Calu3 (cell line): ENCODE measurements around the gene PPP2R5B. TPM values are rescaled to one million over a fixed set of nuclear protein-coding genes. Genes with fewer than 3 reads are reported as not detected.
"Not testable (repeated sequence)": the region's sequence is repeated elsewhere in the genome, so short reads cannot be mapped to it uniquely, and the experiment has no call there.

ENCODE experiments used
- BruUV-seq: library from RNA; stranded (reverse); fragments of 400-500 nt; replicated peaks from 2 replicates; lab custom pipeline; 2021; lab: Mats Ljungman, UMichigan
- CTCF ChIA-PET: fragments of 300-600 bp; sonication (Branson Sonifier 250); formaldehyde crosslinking; loops from one replicate; lab custom pipeline; 2022; ENCODE audit warnings: antibody characterized with exemption; lab: Charles Lee
- DNase-seq: peaks from one replicate; pipeline ENCODE4 v3.0.0; 2022
- H3K27ac Mint-ChIP-seq: one replicate; pipeline ENCODE4 v1.8.0; 2022; ENCODE audit warnings: mixed read lengths; ENCODE audit not compliant: unreplicated experiment
- H3K27me3 Mint-ChIP-seq: one replicate; pipeline ENCODE4 v1.8.0; 2022; ENCODE audit warnings: mixed read lengths; ENCODE audit not compliant: unreplicated experiment
- H3K36me3 Mint-ChIP-seq: one replicate; pipeline ENCODE4 v1.8.0; 2022; ENCODE audit warnings: mild to moderate bottlenecking, moderate library complexity, mixed read lengths; ENCODE audit not compliant: insufficient read depth, unreplicated experiment
- H3K4me1 Mint-ChIP-seq: one replicate; pipeline ENCODE4 v1.8.0; 2022; ENCODE audit warnings: mild to moderate bottlenecking, low read depth, mixed read lengths; ENCODE audit not compliant: unreplicated experiment
- H3K4me3 Mint-ChIP-seq: one replicate; pipeline ENCODE4 v1.8.0; 2022; ENCODE audit warnings: mild to moderate bottlenecking, low read depth, moderate library complexity, mixed read lengths; ENCODE audit not compliant: unreplicated experiment
- H3K9me3 Mint-ChIP-seq: one replicate; pipeline ENCODE4 v1.8.0; 2022; ENCODE audit warnings: low read depth, mixed read lengths; ENCODE audit not compliant: unreplicated experiment
- CTCF ChIP-seq: fragments of 200-600 bp; IDR thresholded peaks from one replicate; pipeline ENCODE4 v1.8.0; 2022; ENCODE audit warnings: antibody characterized with exemption; ENCODE audit not compliant: unreplicated experiment
- intact Hi-C: fragments of 100-400 bp; cut with micrococcal nuclease; formaldehyde crosslinking; loops from one replicate; pipeline ENCODE4 v1.10.0; 2022; ENCODE audit not compliant: unreplicated experiment
- microRNA-seq: library from miRNA; unstranded; fragments of <30 nt; microRNA quantifications from one replicate; pipeline ENCODE4 v1.2.0, GENCODE V29; 2022
- total RNA-seq: library from RNA; stranded (reverse); gene quantifications from 2 replicates; pipeline ENCODE4 v1.2.3, GENCODE V29; 2022

PPP2R5B gene
- total RNA-seq, 1 experiment from 2014 or later = 12.2 TPM

DNA sequence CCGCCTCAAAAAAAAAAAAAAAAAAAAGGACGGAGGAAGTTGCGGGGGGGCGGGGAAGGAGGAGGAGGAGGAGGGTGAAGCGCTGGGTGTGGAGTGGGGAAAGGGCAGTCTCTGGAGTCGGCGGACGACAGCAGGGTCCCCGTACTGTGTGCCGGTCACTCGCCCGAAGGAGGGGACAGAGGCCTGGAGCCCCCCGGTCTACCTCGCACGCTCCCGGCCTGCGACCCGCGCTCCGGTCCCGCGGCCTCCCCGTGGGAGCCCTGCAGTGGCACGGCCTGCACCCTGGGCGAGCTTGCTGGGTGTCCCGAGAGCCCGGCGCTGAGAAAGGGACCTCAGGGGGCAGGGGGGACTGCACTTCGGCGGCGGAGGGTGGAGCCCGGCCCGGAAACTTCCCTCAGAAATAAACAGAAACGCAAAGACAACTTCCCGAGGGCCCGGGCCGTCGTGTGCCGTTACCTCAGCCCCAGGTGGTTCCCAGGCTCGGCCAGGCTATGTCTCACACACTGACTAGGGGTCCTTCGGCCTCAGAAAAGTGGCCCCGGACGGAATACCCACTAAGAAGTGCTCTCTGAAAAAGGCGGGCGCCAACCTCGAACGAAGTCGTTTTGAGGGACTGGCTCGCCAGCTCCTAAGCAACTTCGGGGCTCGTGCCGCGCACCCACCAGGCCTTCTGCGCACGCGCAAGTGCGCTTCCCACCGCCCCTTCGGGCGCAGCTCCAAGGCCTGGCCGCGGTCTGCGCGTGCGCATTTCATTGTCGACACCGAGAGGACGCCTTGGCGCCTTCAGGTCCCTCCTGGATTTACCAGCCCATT, 47.1 kb downstream of the PPP2R5B start, which contains the start of gene MAJIN:
Gene MAJIN (minus strand): TSS at position 688 of the 813 bp plus-strand sequence. CDS start 12,703 bp downstream, outside the sequence.
- no peaks in the 10 kb centered on the region for H3K9me3 Mint-ChIP-seq
- intact Hi-C loops = no loop called here
- no peak for TF ChIP-seq CTCF
- no TSS peak for BruUV-seq
- H3K4me1 Mint-ChIP-seq = peaks cover 15% of the 10 kb centered on the region
- no peaks in the 10 kb centered on the region for H3K27me3 Mint-ChIP-seq
- H3K27ac Mint-ChIP-seq = peak within 1 kb of the TSS; percentile 68
- DNase-seq = peak; percentile 62
- H3K4me3 Mint-ChIP-seq = peak within 1 kb of the TSS; percentile 3
- CTCF ChIA-PET = interaction anchor here (0.7 to 1.9 kb wide), 3 partner anchors 13 to 125 kb away, joined by 3 to 4 read pairs (median 3); partner anchors contain the start of gene BATF2
- peaks cover 15% of the 10 kb centered on the region for H3K36me3 Mint-ChIP-seq

DNA sequence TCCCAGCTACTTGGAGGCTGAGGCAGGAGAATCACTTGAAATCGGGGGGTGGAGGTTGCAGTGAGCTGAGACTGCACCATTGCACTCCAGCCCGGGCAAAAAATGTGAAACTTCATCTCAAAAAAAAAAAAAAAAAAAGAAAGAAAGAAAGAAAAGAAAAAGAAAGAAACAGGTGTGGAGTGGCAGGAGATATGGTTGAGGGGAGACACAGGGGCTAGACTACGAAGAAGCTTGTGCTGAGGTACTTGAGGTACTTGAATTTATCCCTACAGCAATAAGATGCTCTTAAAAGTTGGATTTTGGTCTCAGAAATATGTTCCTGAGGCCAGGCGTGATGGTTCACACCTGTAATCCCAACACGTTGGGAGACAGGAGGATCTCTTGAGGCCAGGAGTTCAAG, 49.6 kb downstream of the PPP2R5B start:
- no peak for TF ChIP-seq CTCF
- Mint-ChIP-seq H3K27ac (no peak overlapping the region), H3K4me3 (no peak overlapping the region), H3K36me3 (peaks cover 12% of the 10 kb centered on the region), H3K9me3 (no peaks in the 10 kb centered on the region), H3K27me3 (peaks cover 1% of the 10 kb centered on the region), H3K4me1 (peaks cover 8% of the 10 kb centered on the region)
- CTCF ChIA-PET = interaction anchor here (0.7 kb wide), 1 partner anchor 95 kb away, joined by 4 read pairs; no protein-coding TSS in a partner anchor
- DNase-seq = no peak
- intact Hi-C loops = no loop called here
- BruUV-seq = no TSS peak

GRCh38 chr11:64976651-64977050, 52.2 kb downstream of the PPP2R5B start:
- no peaks in the 10 kb centered on the region for H3K36me3 Mint-ChIP-seq
- no peak for TF ChIP-seq CTCF
- no peak overlapping the region for H3K4me3 Mint-ChIP-seq
- H3K27me3 Mint-ChIP-seq = peaks cover 27% of the 10 kb centered on the region
- no peaks in the 10 kb centered on the region for H3K9me3 Mint-ChIP-seq
- CTCF ChIA-PET = no interaction called here
- no peak for DNase-seq
- no TSS peak for BruUV-seq
- intact Hi-C loops = no loop called here
- no peaks in the 10 kb centered on the region for H3K4me1 Mint-ChIP-seq
- H3K27ac Mint-ChIP-seq = no peak overlapping the region

- H3K4me1 Mint-ChIP-seq, H3K27ac Mint-ChIP-seq, H3K4me3 Mint-ChIP-seq, CTCF ChIA-PET, H3K36me3 Mint-ChIP-seq, DNase-seq, intact Hi-C loops, BruUV-seq, H3K9me3 Mint-ChIP-seq: not testable (repeated sequence)
- H3K27me3 Mint-ChIP-seq = peaks cover 55% of the 10 kb centered on the region
These were observed 58.9 kb downstream of the PPP2R5B start for GRCh38 chr11:64983339-64983738.

Small RNA genes lying within 50 kb of the gene (microRNA-seq; reads per million reads assigned to microRNA genes)
- gene MIR6749 (not detected), gene MIR6750 (7.4 reads per million, percentile 26 among the genes with 10 or more reads in this experiment)

Other genes starting within 250 kb of the PPP2R5B start
- not detected in 2 replicates for gene NRXN2, start 201.5 kb upstream of the PPP2R5B start, total RNA-seq
- not detected in 2 replicates for gene RASGRP2, start 180.5 kb upstream of the PPP2R5B start, total RNA-seq
- 1.4 and 1.8 TPM in 2 replicates for gene PYGM, start 164.7 kb upstream of the PPP2R5B start, total RNA-seq
- 312 and 319 TPM in 2 replicates for gene SF1, start 146.1 kb upstream of the PPP2R5B start, total RNA-seq
- gene MAP4K2, start 121.5 kb upstream of the PPP2R5B start, total RNA-seq = 17.0 and 17.4 TPM in 2 replicates
- gene MEN1, start 114.1 kb upstream of the PPP2R5B start, total RNA-seq = 39.8 and 41.0 TPM in 2 replicates
- 26.5 and 33.0 TPM in 2 replicates for gene CDC42BPG, start 80.0 kb upstream of the PPP2R5B start, total RNA-seq
- 92.8 and 101 TPM in 2 replicates for gene EHD1, start 46.1 kb upstream of the PPP2R5B start, total RNA-seq
- 29.6 and 35.8 TPM in 2 replicates for gene ATG2A, start 7.5 kb upstream of the PPP2R5B start, total RNA-seq
- not detected in 2 replicates for gene GPHA2, start 11.2 kb downstream of the PPP2R5B start, total RNA-seq
- gene MAJIN, start 47.4 kb downstream of the PPP2R5B start, total RNA-seq = 0.56 TPM in 1 of 2 replicates, not detected in the other
- gene BATF2, start 72.3 kb downstream of the PPP2R5B start, total RNA-seq = 4.5 and 11.3 TPM in 2 replicates
- gene ARL2, start 89.5 kb downstream of the PPP2R5B start, total RNA-seq = 62.6 and 63.7 TPM in 2 replicates
- gene SNX15, start 102.8 kb downstream of the PPP2R5B start, total RNA-seq = 22.1 and 25.7 TPM in 2 replicates
- gene SAC3D1, start 116.5 kb downstream of the PPP2R5B start, total RNA-seq = 12.9 and 17.6 TPM in 2 replicates
- gene NAALADL1, start 133.9 kb downstream of the PPP2R5B start, total RNA-seq = not detected in 2 replicates
- 53.4 and 55.4 TPM in 2 replicates for gene CDCA5, start 159.4 kb downstream of the PPP2R5B start, total RNA-seq
- 47.6 and 48.0 TPM in 2 replicates for gene ZFPL1, start 159.5 kb downstream of the PPP2R5B start, total RNA-seq
- 64.4 and 78.1 TPM in 2 replicates for gene VPS51, start 171.5 kb downstream of the PPP2R5B start, total RNA-seq
- 41.2 and 42.8 TPM in 2 replicates for gene TM7SF2, start 187.2 kb downstream of the PPP2R5B start, total RNA-seq
- 13.2 and 17.2 TPM in 2 replicates for gene ZNHIT2, start 193.0 kb downstream of the PPP2R5B start, total RNA-seq
- 650 and 668 TPM in 2 replicates for gene FAU, start 197.4 kb downstream of the PPP2R5B start, total RNA-seq
- gene MRPL49, start 197.6 kb downstream of the PPP2R5B start, total RNA-seq = 84.1 and 97.9 TPM in 2 replicates
- 68.5 and 76.7 TPM in 2 replicates for gene SYVN1, start 209.8 kb downstream of the PPP2R5B start, total RNA-seq
- not detected in 2 replicates for gene SPDYC, start 245.5 kb downstream of the PPP2R5B start, total RNA-seq